Fibroblast of peridontal ligament (primary cell): ENCODE measurements around the gene RIPPLY2.
"Not testable (repeated sequence)": the region's sequence is repeated elsewhere in the genome, so short reads cannot be mapped to it uniquely, and the experiment has no call there.

Experiments
- DNase-seq: peaks from one replicate; pipeline ENCODE4 v3.0.0-alpha.2; 2010; ENCODE audit errors: extremely low read depth

The RIPPLY2 gene

DNA sequence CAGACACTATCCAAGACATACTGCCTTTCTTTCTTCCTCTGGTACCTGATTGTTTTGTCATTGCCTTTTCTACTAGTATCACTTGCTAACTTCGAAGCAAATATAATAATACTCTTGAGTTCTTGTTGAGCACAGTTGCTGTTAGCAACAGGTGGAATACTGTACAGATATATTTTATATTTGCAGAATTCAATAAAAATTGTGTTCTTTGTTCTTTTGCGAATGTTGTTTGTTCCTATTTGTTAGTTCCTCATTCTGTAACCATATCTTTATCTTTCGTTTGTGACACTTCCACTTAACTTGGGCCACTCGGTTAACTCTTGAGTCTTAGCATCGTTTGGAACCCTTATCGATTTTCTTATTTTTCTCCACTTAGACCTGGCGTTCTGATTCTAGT, 7.2 kb downstream of the RIPPLY2 start:
- no peak for DNase-seq

GRCh38 chr6:83860782-83861495, 7.8 kb downstream of the RIPPLY2 start:
- DNase-seq: peak; percentile 35

DNA sequence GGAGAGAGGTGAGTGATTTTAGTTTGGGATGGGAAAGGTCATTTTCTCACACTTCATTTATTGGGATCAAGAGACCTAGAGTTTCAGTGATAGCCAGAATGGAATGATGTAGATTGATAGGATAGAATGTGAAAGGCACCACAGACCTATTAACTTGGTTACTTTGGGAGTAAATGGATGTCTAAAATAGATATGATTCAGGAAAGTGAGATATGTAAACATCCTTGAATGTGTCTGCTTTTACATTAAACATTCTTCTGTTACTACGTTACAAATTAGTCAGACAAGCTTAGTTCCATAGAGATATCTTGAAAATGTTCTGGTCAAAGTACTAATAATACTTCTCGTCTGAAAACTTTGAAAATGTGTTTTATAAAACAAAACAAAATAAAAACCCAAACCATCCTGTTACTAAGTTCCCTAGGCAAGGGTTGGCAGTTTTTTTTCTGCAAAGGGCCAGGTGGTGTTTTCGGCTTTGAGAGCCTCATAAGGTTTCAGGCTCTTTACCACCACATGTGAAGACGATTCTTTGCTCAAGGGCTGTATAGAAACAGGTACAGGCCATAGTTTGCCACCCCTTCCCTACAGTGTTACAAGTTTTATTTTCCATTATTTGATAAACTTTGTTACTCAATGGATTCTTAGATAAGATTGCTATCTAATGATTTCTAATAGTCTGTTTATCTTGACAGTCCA, 9.8 kb downstream of the RIPPLY2 start:
- no peak for DNase-seq

DNA sequence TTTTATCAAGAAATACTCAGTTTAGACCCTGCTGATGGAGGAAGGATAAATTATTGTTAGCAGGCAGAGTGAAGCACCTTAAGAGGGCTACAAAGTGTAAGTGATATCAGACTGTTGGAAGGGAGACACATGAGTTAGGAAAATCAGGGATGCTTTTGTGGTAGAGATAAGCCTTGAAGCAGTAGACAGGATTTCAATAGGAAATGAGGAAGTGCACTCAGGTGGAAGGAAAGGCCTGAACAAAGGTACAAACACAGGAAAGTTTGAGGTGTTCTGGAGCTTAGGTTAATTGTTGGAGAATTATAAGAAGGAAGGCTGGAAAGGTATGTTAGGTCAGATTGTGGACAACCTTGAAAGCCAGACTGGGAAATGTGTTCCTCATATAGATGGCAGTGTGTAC, 13.9 kb downstream of the RIPPLY2 start:
- DNase-seq: no peak

GRCh38 chr6:83867527-83868161, 14.5 kb downstream of the RIPPLY2 start:
- DNase-seq: peak; percentile 97

- DNase-seq: peak; percentile 80
These were observed 15.5 kb downstream of the RIPPLY2 start for GRCh38 chr6:83868639-83869038.

- no peak for DNase-seq
These were observed 17.5 kb downstream of the RIPPLY2 start for GRCh38 chr6:83870649-83871048.

DNA sequence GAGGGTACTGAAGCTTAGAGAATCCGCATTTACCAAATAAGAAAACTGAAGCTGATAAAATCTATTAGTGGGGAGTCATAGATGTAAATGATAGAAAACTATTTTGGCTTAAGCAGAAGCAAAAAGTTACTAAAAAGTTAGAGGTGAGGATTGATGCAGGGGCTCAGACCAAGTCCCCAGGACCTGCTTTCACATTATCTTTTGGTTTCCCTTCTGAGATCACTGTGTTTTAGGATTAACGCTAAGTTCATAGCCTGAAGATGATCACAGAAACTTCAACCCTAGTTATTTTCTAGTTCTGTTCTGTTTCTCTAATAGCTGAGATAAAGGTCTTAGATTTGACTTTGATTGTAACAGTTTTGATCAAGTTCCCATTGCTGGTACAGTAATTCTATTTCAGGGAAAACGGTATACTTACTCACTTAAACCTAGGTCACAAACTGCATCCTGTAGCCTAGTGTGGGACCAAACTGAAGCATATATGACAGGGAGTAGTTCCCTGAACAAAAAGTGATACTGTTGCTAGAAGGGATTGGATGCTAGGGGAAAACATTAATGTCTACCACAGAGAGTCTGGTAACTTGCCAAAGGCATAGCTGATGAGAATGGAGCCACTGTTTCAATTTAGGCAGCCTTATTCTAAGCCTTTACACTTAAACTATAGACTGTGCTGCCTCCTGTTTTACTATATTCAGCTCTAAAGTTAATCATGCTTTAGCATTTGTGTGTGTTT, 19.4 kb downstream of the RIPPLY2 start:
- DNase-seq: peak; percentile 36

- DNase-seq: no peak
These were observed 20.7 kb downstream of the RIPPLY2 start for GRCh38 chr6:83873869-83874268.

DNA sequence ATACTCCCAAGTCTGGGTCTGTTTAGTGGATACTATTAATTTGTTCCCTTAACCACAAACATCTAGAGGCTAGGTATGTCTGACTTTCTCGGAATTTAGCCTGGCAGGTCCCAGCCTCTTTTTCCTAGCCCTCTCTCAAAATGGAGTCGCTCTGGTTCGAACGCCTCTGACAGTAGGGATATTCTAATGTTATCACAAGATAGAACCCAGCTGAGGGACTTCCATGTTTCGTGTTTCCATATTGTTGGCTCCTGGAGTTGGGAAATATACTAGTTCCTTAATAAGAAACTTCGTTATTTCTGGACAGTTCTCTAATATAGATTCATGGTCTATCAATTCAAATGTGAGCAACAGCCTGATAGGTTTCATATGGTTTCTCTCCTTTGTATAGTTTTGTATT, 22.7 kb downstream of the RIPPLY2 start:
- no peak for DNase-seq

- no peak for DNase-seq
These were observed 25.9 kb downstream of the RIPPLY2 start for GRCh38 chr6:83878902-83879644.

DNA sequence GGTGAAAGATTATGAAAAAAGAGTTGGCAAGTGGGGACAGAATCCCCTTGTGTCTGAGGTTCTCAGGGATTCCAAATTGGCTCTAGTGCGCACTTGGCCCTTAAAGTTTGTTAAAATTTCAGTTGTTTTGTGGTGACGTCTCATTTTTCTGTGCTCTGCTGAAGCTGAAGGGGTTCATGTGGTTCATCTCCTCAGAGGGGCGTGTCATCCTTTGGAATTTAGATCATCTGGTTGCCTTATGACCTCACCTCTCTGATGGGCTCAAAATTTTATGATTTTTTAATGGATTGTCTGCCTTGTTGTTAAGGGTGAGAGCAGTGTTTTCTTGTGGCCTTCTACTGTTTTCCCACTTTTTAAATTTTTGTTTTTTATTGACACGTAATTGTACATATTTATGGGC, 26.6 kb downstream of the RIPPLY2 start:
- DNase-seq: no peak

DNA sequence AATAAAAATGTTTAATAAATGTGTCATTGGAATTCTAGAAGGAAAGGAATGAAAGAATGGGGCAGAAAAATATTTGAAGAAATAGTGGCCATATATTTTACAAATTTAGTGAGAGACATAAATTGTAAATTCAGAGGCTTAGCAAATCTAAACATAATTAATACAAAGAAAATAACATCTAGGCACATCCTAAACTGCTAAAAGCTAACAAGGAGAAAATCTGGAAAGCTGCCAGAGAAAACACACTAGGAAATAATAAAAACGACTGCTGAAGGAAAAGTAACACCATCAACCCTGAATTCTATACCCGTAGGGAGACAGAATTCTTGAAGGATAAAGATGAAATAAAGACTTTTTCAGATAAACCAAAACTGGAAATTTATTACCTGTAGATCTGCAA, 30.1 kb downstream of the RIPPLY2 start:
- DNase-seq: no peak

GRCh38 chr6:83884523-83884922, 31.4 kb downstream of the RIPPLY2 start:
- peak; percentile 69 for DNase-seq

GRCh38 chr6:83885984-83886383, 32.8 kb downstream of the RIPPLY2 start:
- DNase-seq: no peak

DNA sequence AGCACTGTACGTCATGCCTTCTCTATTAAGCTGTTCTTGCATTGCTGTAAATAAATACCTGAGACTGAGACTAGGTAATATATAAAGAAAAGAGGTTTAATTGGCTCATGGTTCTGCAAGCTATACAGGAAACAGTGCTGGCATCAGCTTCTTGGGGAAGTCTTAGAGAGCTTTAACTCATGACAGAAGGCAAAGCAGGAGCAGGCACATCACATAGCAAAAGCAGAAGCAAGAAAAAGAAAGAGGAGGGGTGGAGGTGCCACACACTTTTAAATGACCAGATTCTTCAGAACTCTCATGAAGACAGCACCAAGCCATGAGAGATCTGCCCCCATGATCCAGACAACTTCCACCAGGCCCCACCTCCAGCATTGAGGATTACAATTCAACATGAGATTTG, 36.5 kb downstream of the RIPPLY2 start:
- DNase-seq: no peak

DNA sequence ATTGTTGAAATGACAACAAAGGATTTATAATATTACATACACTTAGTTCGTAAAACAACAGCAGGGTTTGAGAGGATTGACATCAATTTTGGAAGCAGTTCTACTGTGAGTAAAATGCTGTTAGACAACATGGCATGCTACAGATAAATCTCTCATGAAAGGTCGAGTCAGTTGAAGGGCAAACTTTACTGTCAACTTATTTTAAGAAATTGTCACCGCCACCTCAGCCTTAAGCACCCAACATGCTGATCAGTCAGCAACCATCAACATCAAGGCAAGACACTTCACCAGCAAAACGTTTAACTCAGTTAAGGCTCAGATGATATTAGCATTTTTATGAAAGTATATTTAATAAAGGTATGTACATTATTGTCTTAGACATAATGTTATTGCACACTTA, 37.4 kb downstream of the RIPPLY2 start:
- DNase-seq: no peak

- DNase-seq: no peak
These were observed 38.4 kb downstream of the RIPPLY2 start for GRCh38 chr6:83891586-83891985.

DNA sequence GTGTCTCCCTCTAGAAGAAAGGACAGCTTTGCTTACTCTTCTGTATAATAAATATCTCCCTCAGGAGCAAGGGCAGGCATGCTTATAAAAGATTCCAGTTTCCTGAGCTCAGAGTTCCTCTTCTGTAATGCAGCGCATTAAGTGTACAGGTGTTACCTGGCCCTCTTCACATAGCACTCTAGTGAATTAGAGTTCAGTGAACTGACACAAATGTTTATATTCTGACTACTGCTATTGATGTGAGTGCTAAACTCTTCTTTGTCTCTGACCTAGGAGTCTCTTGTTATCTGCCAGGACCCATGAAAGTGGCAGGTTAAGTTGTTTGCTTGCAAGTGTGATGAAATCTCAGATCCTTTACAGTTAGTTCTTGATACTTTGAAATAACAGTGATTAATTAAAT, 39.9 kb downstream of the RIPPLY2 start:
- DNase-seq: no peak

DNA sequence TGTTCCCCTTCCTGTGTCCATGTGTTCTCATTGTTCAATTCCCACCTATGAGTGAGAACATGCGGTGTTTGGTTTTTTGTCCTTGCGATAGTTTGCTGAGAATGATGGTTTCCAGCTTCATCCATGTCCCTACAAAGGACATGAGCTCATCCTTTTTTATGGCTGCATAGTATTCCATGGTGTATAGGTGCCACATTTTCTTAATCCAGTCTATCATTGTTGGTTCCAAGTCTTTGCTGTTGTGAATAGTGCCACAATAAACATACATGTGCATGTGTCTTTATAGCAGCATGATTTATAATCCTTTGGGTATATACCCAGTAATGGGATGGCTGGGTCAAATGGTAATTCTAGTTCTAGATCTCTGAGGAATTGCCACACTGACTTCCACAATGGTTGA, 43.9 kb downstream of the RIPPLY2 start:
- DNase-seq: not testable (repeated sequence)

- no peak for DNase-seq
These were observed 48.5 kb downstream of the RIPPLY2 start for GRCh38 chr6:83901624-83902023.

DNA sequence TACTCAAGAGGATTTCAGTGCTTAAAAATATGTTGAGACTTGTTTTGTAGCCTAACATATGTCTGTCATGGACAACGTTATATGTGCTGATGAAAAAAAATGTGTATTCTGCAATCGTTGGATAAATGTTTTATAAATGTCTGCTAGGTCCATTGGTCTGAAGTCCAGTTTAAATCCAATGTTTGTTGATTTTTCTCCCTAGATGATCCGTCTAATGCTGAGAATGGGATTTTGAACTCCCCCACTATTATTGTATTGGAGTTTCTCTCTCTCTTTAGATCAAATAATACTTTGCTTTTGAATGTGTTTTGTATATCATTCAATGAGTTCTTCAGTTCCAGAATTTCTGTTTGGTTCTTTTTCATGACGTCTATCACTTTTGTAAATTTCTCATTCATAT, 51.2 kb downstream of the RIPPLY2 start:
- no peak for DNase-seq
